22Rv1 (cell line): ENCODE results near the gene BAMBI.

ENCODE experiments used
- CTCF ChIP-seq: fragments of 450-650 bp; IDR thresholded peaks from 2 replicates; pipeline ENCODE4 v1.5.1; 2017; ENCODE audit warnings: mild to moderate bottlenecking
- ZFX ChIP-seq: fragments of 450-650 bp; IDR thresholded peaks from 2 replicates; pipeline ENCODE4 v1.6.1; 2017; ENCODE audit warnings: antibody characterized with exemption, borderline replicate concordance

- TF ChIP-seq CTCF (no peak), ZFX (no peak)
Observed at GRCh38 chr10:28676326-28676967, 874 bp upstream of the BAMBI start.
